AG04449 (cell line): ENCODE measurements around the gene E2F4.

Experiments
- CTCF ChIA-PET: fragments of 350-600 bp; formaldehyde crosslinking; extraction: SDS; loops from one replicate; lab custom pipeline; 2021; ENCODE audit warnings: antibody characterized with exemption; lab: Yijun Ruan, JAX
- POLR2A ChIA-PET: fragments of 400-600, 350-600 bp; formaldehyde crosslinking; extraction: SDS; loops from one replicate; lab custom pipeline; 2020; ENCODE audit warnings: antibody characterized with exemption, inconsistent platforms; lab: Yijun Ruan, JAX
- DNase-seq: peaks from one replicate; pipeline ENCODE4 v3.0.0-alpha.2; 2010; ENCODE audit warnings: low read depth, low spot score
- H3K4me3 ChIP-seq: 2 replicates; pipeline ENCODE4 v1.5.1; 2011; ENCODE audit warnings: low read depth, mild to moderate bottlenecking, control low read depth, low read length
- TF ChIP-seq, protein P1 (sequence below): IDR thresholded peaks from one replicate; pipeline ENCODE4 v1.5.1; 2011; ENCODE audit warnings: mild to moderate bottlenecking, moderate library complexity, low read length, control low read depth, inconsistent platforms; ENCODE audit not compliant: insufficient read depth; ENCODE audit errors: missing control alignments

The E2F4 gene

DNA sequence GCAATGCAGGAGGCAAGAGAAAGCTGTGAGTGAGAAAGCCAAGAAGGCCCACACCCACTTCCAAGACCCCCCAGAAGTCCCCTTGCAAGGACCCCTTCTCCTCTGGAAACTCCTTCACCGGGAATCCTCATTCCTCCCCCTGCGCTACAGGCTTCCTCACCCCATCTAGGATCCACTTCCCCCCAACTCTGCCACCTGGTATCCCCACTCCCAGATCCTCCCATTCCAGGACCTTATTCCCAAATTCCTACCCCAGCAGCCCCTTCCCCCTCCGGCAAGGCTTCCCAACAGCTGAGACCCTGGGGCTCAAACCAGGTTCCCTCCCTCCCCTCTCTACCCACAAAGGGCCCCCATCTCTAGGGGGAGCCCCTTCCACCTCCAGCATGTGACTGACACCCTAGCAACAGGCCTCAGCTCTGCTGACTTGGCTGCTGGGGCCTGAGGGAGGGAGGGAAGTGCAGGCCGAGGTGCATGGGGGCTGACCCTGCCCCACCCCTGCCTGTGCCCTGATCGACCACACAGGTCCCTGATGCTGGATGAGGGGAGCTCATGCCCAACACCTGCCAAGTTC is 25.3 kb upstream of the E2F4 start:
- CTCF ChIA-PET, result interaction anchor here (1.4 to 7.6 kb wide), 3 partner anchors 9 to 55 kb away, joined by 3 to 54 read pairs (median 8); no protein-coding TSS in a partner anchor
- H3K4me3 ChIP-seq, result no peak overlapping the region
- no peak for DNase-seq
- TF ChIP-seq, protein P1, sequence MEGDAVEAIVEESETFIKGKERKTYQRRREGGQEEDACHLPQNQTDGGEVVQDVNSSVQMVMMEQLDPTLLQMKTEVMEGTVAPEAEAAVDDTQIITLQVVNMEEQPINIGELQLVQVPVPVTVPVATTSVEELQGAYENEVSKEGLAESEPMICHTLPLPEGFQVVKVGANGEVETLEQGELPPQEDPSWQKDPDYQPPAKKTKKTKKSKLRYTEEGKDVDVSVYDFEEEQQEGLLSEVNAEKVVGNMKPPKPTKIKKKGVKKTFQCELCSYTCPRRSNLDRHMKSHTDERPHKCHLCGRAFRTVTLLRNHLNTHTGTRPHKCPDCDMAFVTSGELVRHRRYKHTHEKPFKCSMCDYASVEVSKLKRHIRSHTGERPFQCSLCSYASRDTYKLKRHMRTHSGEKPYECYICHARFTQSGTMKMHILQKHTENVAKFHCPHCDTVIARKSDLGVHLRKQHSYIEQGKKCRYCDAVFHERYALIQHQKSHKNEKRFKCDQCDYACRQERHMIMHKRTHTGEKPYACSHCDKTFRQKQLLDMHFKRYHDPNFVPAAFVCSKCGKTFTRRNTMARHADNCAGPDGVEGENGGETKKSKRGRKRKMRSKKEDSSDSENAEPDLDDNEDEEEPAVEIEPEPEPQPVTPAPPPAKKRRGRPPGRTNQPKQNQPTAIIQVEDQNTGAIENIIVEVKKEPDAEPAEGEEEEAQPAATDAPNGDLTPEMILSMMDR, result no peak
- POLR2A ChIA-PET, result no interaction called here

DNA sequence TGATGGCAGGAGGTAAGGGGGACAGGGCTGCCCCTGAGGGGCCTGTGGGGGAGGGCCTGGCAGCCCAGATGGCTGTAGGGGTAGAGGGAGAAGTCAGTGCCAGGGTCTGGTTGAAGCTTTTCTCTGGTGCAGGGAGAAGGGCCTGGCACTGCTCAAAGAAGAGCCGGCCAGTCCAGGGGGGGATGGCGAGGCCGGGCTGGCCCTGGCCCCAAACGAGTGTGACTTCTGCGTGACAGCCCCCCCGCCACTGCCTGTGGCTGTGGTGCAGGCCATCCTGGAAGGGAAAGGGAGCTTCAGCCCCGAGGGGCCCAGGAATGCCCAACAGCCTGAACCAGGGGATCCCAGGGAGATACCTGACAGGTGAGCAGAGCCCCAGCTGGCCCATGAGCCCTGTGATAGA is 24.4 kb upstream of the E2F4 start:
- TF ChIP-seq, protein P1, result no peak
- no peak for DNase-seq
- ChIA-PET POLR2A (no interaction called here), CTCF (interaction anchor here (0.7 to 10.1 kb wide), 6 partner anchors 10 to 150 kb away, joined by 3 to 110 read pairs (median 10); partner anchors contain the start of genes B3GNT9 and MATCAP1)
- no peak overlapping the region for H3K4me3 ChIP-seq

DNA sequence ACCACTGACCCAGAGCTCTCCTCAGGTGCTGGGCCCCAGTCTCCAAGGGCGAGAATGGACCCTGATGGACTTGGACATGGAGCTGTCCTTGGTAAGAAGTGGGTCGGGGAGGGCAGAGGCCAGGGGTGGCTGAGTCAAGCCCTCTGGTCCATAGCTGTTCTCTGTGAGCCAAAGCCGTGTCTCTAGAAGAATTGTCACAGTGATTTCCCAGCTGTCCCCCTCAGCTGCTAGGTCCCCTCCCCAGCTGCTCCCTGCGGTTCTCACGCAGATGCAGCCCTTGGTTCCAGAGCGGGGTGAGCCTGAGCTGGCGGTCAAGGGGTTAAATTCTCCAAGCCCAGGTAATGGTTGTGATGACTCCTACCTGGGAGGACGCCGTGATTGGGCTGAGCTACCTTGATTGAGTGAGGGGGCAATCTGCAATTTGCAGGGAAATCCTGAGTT is 22.9 kb upstream of the E2F4 start:
- ChIA-PET POLR2A (interaction anchor here (2.2 kb wide), 1 partner anchor 29 kb away, joined by 4 read pairs; no protein-coding TSS in a partner anchor), CTCF (interaction anchor here (1.0 to 10.1 kb wide), 6 partner anchors 9 to 212 kb away, joined by 3 to 110 read pairs (median 18); partner anchors contain the start of genes B3GNT9, FBXL8, MATCAP1 and TRADD)
- TF ChIP-seq, protein P1, result no peak
- H3K4me3 ChIP-seq, result no peak overlapping the region; the same call in 1 of the 2 replicates
- no peak for DNase-seq

DNA sequence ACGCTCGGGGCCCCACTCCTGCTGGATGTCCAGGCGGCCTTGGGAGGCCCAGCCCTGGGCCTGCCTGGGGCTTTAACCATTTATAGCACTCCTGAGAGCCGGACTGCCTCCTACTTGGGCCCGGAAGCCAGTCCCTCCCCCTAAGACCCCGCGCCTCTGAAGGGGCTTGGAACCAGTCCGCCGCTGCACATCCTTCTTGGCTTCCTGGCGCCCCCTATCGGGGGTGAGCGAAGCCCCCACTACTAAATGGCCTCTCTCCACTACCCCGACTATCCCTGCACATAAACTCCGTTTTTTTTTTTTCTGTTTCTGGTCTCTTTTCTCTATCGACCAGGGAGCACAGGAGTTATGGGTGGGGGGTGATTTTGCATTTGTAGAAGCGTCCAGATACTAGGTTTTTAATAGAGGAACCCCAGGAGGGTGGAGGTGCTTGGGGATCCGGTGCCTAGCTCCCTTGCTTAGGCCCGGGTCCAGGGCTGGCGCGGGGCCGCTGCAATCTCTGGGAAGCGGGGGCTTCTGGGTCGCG is 22.2 kb upstream of the E2F4 start:
- ChIA-PET CTCF (interaction anchor here (0.7 to 10.1 kb wide), 8 partner anchors 10 to 411 kb away, joined by 3 to 110 read pairs (median 8); partner anchors contain the start of genes B3GNT9, FBXL8, MATCAP1 and TRADD), POLR2A (interaction anchor here (0.7 to 2.2 kb wide), 4 partner anchors 9 to 45 kb away, joined by 3 to 5 read pairs (median 4); no protein-coding TSS in a partner anchor)
- H3K4me3 ChIP-seq, result peak overlapping the region; percentile 56
- DNase-seq, result no peak
- TF ChIP-seq, protein P1, result peak; percentile 64

DNA sequence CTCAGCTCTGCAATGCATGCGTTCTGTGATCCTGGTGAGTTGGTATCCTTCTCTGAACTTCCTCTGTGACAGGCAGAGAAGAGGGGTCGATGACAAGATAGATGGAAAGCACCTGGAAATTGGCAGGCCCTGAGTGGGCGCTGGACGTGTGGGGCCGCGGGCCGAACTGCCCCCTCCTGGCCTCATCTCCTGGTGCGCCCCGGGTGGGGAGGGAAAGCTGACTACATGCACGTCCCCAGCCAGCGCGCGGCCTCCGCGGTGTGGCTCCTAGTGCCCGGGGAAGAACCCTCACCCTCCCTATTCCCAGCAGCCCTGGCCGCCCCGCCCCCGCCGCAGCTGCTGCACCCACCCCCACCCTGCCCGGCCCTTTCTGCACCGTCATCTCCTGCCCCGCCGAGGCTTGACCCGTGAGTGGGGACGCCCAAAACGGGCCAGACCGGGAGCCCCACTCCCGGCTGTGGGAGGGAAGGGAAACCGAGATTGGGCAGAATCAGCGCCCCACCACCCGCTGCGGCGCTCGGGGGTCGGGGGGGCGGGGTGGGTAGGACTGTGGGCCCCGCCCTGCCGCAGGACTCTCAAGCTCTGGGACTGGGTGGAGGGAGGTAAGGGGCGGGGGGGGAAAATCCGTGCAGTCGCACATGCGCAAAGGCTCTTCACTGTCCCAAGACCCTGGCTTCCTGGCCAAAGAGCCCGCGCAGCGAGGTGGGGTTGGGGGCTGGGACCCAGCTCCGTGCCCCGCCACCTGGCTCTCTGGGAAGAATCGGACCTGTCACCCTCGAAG is 21.6 kb upstream of the E2F4 start, which contains the start of gene NOL3:
NOL3 (plus strand) TSS at position 371 of the 781 bp plus-strand sequence.
- H3K4me3 ChIP-seq, result peak within 1 kb of the TSS; percentile 56
- CTCF ChIA-PET, result interaction anchor here (0.6 to 10.1 kb wide), 10 partner anchors 10 to 411 kb away, joined by 3 to 110 read pairs (median 5); partner anchors contain the start of genes B3GNT9, FBXL8, MATCAP1 and TRADD
- TF ChIP-seq, protein P1, result peak; percentile 48
- DNase-seq, result no peak
- POLR2A ChIA-PET, result interaction anchor here (0.7 to 2.2 kb wide), 7 partner anchors 10 to 172 kb away, joined by 3 to 5 read pairs (median 4); partner anchors contain the start of gene B3GNT9
